H4 (cell line): ENCODE data around the gene SAPCD1. TPM values are rescaled to one million over a fixed set of nuclear protein-coding genes. Genes with fewer than 3 reads are reported as not detected.

ENCODE experiments used
- DNase-seq: peaks from one replicate; pipeline ENCODE4 v3.0.0-alpha.2; 2015; ENCODE audit warnings: low spot score
- total RNA-seq: library from RNA; depleted of rRNA; stranded (reverse); fragments of >200 nt; shearing (Covaris generic); gene quantifications from 2 replicates; pipeline ENCODE4 v1.2.3, GENCODE V29; 2014

SAPCD1 gene
- total RNA-seq, 1 experiment from 2014 or later: 0.21 TPM

- DNase-seq: peak; percentile 52
Measured at GRCh38 chr6:31750411-31751022, 11.9 kb upstream of the SAPCD1 start.

- no peak for DNase-seq
Measured at GRCh38 chr6:31752739-31753319, 9.6 kb upstream of the SAPCD1 start.

GRCh38 chr6:31758281-31758680, 4.2 kb upstream of the SAPCD1 start:
- DNase-seq: no peak

GRCh38 chr6:31760790-31761189, 1.7 kb upstream of the SAPCD1 start:
- DNase-seq: no peak

GRCh38 chr6:31761343-31761742, 1.1 kb upstream of the SAPCD1 start:
- no peak for DNase-seq

- no peak for DNase-seq
Measured at GRCh38 chr6:31762878-31763618, 592 bp downstream of the SAPCD1 start.

- no peak for DNase-seq
Measured at GRCh38 chr6:31763619-31763940, 1.1 kb downstream of the SAPCD1 start.

- DNase-seq: no peak
Measured at GRCh38 chr6:31764198-31764597, 1.7 kb downstream of the SAPCD1 start.

- no peak for DNase-seq
Measured at GRCh38 chr6:31765559-31765909, 3.1 kb downstream of the SAPCD1 start.

GRCh38 chr6:31765910-31766794, 3.7 kb downstream of the SAPCD1 start:
- DNase-seq: no peak

- DNase-seq: no peak
Measured at GRCh38 chr6:31767096-31767645, 4.7 kb downstream of the SAPCD1 start.

GRCh38 chr6:31768363-31769257, 6.2 kb downstream of the SAPCD1 start:
- no peak for DNase-seq

- DNase-seq: no peak
Measured at GRCh38 chr6:31769684-31770371, 7.4 kb downstream of the SAPCD1 start.

GRCh38 chr6:31770860-31771259, 8.4 kb downstream of the SAPCD1 start:
- no peak for DNase-seq

GRCh38 chr6:31771992-31772358, 9.5 kb downstream of the SAPCD1 start:
- no peak for DNase-seq

- no peak for DNase-seq
Measured at GRCh38 chr6:31775184-31775583, 12.7 kb downstream of the SAPCD1 start.

GRCh38 chr6:31775633-31776484, 13.4 kb downstream of the SAPCD1 start:
- no peak for DNase-seq

- DNase-seq: no peak
Measured at GRCh38 chr6:31776485-31776988, 14.1 kb downstream of the SAPCD1 start.

- DNase-seq: peak; percentile 90
Measured at GRCh38 chr6:31776989-31777666, 14.7 kb downstream of the SAPCD1 start, which contains the start of gene VWA7. Gene VWA7 (minus strand): TSS chr6:31777328. CDS start chr6:31776779, 549 bp downstream.
